Measurements from ENCODE around the gene AKAP6. TPM values are rescaled to one million over a fixed set of nuclear protein-coding genes. Genes with fewer than 3 reads are reported as not detected.
"Not testable (repeated sequence)": the region's sequence is repeated elsewhere in the genome, so short reads cannot be mapped to it uniquely, and the experiment has no call there.

The AKAP6 gene
- total RNA-seq, 2 experiments from 2014 or later, result 1.8 TPM

DNA sequence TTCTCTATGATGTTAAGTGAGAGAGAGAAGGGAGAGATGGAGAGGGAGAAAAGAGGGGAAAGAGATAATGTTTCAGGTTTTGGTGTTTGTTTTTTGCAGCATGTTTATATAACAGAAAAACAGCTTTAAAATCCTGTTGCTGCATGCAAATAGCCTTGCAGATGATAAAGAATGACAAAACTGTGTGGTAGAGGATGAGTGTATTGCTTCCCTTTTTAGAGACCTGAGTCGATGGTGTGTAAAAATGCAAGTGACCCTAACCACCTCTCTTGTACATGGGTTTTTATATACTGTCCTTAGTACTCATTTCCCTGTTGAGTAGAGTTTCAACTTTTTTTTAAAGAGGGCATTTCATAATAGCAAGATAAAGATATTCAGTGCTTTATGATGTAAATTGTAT, 249.1 kb downstream of the AKAP6 start:
- no peak for DNase-seq
- Mint-ChIP-seq H3K9me3 (no peaks in the 10 kb centered on the region), H3K36me3 (no peaks in the 10 kb centered on the region), H3K4me1 (ENCODE audit: low read depth) (no peaks in the 10 kb centered on the region), H3K27me3 (no peaks in the 10 kb centered on the region), H3K27ac (no peak overlapping the region), H3K4me3 (no peak overlapping the region)
- CTCF ChIA-PET, result interaction anchor here (0.9 to 5.4 kb wide), 2 partner anchors 31 to 1216 kb away, joined by 4 to 33 read pairs; no protein-coding TSS in a partner anchor
- POLR2A ChIA-PET, result no interaction called here
- intact Hi-C loops (cut with micrococcal nuclease), result loop anchor here (5.0 to 10.0 kb wide), 4 partner anchors 127 to 1744 kb away; partner anchors contain the start of gene NPAS3

DNA sequence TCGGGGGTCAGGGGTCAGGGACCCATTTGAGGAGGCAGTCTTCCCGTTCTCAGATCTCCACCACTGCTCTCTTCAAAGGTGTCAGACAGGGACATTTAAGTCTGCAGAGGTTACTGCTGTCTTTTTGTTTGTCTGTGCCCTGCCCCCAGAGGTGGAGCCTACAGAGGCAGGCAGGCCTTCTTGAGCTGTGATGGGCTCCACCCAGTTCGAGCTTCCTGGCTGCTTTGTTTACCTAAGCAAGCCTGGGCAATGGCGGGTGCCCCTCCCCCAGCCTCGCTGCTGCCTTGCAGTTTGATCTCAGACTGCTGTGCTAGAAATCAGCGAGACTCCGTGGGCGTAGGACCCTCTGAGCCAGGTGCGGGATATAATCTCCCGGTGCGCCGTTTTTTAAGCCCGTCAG, 254.3 kb downstream of the AKAP6 start:
- H3K9me3 Mint-ChIP-seq; DNase-seq; H3K4me3 Mint-ChIP-seq; intact Hi-C loops (cut with micrococcal nuclease); H3K27ac Mint-ChIP-seq; CTCF ChIA-PET; H3K36me3 Mint-ChIP-seq; H3K4me1 Mint-ChIP-seq (ENCODE audit: low read depth); H3K27me3 Mint-ChIP-seq; POLR2A ChIA-PET: not testable (repeated sequence)

DNA sequence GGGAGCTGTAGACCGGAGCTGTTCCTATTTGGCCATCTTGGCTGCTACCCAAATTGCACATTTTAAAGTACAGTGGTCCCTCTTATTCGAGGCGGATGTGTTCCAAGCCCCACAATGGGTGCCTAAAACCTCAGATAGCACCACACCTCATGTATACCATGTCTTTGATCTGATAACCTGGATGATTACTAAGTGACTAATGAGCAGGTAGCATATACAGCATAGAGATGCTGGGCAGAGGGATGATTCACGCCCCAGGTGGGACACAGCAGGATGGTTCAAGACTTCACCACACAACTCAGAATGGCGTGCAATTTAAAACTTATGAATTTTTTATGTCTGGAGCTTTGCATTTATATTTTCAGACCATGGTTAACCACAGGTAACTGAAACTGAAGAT, 255.0 kb downstream of the AKAP6 start:
- no peak for DNase-seq
- no peak overlapping the region for H3K27ac Mint-ChIP-seq

DNA sequence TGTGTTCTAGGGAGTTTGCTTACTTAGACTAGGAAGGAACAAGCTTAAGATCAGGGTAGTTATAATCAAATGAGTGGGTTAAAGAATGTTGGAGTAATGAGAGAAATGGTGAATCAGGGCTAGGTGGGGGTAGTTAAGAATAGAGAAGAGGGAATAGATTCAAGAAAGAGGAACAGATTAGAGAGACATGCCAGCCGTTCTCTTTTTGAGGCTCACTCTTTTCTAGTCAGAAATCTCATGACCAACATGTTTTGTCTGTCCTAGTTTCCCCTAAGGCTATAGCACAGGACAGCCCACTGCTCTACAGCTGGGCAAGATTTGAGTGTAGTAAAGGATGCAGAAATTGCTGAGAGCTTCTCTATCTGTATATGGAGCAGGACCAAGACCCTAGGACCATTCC, 258.4 kb downstream of the AKAP6 start:
- no peak overlapping the region for H3K4me3 Mint-ChIP-seq
- CTCF ChIA-PET, result interaction anchor here (0.6 to 4.3 kb wide), 3 partner anchors 439 to 1713 kb away, joined by 3 to 28 read pairs (median 3); no protein-coding TSS in a partner anchor

More for the DNA sequence above, 255.0 kb downstream of the AKAP6 start:
- Mint-ChIP-seq H3K9me3 (peaks cover 6% of the 10 kb centered on the region), H3K36me3 (no peaks in the 10 kb centered on the region), H3K4me1 (ENCODE audit: low read depth) (no peaks in the 10 kb centered on the region), H3K27me3 (peaks cover 4% of the 10 kb centered on the region), H3K4me3 (no peak overlapping the region)
- CTCF ChIA-PET, result interaction anchor here (0.6 kb wide), 1 partner anchor 10 kb away, joined by 3 read pairs; no protein-coding TSS in a partner anchor
- intact Hi-C loops (cut with micrococcal nuclease), result no loop called here
- POLR2A ChIA-PET, result no interaction called here

DNA sequence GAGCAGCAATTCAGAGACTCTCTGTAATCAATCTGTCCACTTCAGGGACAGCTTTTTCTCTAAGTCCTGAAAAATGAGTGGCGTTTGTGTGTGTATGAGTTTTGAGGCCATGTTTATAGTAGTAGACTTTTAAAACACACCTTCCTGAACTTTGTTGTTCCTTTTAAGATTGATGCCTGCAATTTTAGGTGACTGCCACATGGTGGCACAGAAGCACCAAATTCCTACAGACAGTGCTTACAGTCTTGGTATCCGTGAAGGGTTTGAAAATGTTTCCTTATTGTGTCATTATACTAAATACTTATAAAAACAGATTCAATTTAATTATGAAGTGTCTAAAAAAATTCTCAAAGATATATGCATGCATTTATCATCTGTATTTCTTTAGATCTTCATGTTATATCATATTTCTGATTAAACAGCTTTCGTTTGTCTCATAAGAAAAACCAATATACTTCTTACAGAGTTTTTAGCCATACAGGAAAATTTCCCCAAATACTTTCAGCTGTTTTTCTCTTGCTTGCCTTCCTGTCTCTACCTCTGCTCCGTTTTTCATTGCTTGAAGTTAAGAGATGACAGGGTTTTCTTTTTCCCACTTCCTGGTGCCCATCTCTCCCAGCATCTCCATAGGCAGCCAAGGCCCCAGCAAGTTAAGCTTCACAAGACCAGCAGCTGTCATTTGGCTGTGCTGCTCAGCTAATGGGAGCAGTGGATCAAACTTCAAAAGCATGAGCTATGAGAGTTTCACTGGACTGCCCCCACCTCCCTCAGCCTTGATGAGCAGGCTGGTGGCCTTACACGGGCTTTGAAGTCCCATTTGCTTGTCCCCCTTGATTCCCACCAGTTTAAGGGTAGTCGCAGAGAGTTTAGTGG, 259.6 kb downstream of the AKAP6 start:
- ChIA-PET CTCF (interaction anchor here (0.8 to 4.3 kb wide), 3 partner anchors 341 to 1712 kb away, joined by 3 to 28 read pairs (median 3); no protein-coding TSS in a partner anchor), POLR2A (no interaction called here)
- H3K4me3 Mint-ChIP-seq, result no peak overlapping the region
- H3K36me3 Mint-ChIP-seq, result no peaks in the 10 kb centered on the region
- H3K27me3 Mint-ChIP-seq, result peaks cover 4% of the 10 kb centered on the region
- intact Hi-C loops (cut with micrococcal nuclease), result no loop called here
- H3K4me1 Mint-ChIP-seq (ENCODE audit: low read depth), result no peaks in the 10 kb centered on the region
- H3K9me3 Mint-ChIP-seq, result peaks cover 6% of the 10 kb centered on the region
- no peak overlapping the region for H3K27ac Mint-ChIP-seq
- DNase-seq, result no peak

More for the DNA sequence above, 258.4 kb downstream of the AKAP6 start:
- Mint-ChIP-seq H3K27me3 (peaks cover 4% of the 10 kb centered on the region), H3K27ac (no peak overlapping the region), H3K36me3 (no peaks in the 10 kb centered on the region), H3K4me1 (ENCODE audit: low read depth) (no peaks in the 10 kb centered on the region), H3K9me3 (peaks cover 6% of the 10 kb centered on the region)
- POLR2A ChIA-PET, result no interaction called here
- DNase-seq, result no peak
- intact Hi-C loops (cut with micrococcal nuclease), result no loop called here

DNA sequence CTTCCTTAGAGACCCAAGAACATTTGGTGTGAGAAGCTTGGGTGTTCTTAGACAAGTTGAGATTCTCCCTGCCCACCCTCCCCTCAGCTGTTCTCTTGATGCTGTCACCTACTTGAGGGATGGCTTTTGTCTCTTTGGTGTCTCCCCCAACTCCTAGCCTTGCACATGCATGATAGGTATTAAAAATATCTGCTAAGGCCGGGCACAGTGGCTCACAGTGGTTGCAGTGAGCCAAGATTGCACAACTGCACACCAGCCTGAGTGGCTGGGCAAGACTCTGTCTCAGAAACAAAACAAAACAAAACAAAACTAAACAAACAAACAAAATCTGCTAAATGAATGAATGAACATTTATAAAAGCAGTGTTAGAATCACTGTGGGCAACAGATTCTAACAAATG, 261.1 kb downstream of the AKAP6 start:
- POLR2A ChIA-PET, result no interaction called here
- intact Hi-C loops (cut with micrococcal nuclease), result no loop called here
- H3K36me3 Mint-ChIP-seq, result no peaks in the 10 kb centered on the region
- DNase-seq, result no peak
- CTCF ChIA-PET, result interaction anchor here (4.3 kb wide), 1 partner anchor 1203 kb away, joined by 28 read pairs; no protein-coding TSS in a partner anchor
- H3K9me3 Mint-ChIP-seq, result peaks cover 6% of the 10 kb centered on the region
- H3K27ac Mint-ChIP-seq, result no peak overlapping the region
- no peaks in the 10 kb centered on the region for H3K4me1 Mint-ChIP-seq (ENCODE audit: low read depth)
- peaks cover 4% of the 10 kb centered on the region for H3K27me3 Mint-ChIP-seq
- H3K4me3 Mint-ChIP-seq, result no peak overlapping the region

DNA sequence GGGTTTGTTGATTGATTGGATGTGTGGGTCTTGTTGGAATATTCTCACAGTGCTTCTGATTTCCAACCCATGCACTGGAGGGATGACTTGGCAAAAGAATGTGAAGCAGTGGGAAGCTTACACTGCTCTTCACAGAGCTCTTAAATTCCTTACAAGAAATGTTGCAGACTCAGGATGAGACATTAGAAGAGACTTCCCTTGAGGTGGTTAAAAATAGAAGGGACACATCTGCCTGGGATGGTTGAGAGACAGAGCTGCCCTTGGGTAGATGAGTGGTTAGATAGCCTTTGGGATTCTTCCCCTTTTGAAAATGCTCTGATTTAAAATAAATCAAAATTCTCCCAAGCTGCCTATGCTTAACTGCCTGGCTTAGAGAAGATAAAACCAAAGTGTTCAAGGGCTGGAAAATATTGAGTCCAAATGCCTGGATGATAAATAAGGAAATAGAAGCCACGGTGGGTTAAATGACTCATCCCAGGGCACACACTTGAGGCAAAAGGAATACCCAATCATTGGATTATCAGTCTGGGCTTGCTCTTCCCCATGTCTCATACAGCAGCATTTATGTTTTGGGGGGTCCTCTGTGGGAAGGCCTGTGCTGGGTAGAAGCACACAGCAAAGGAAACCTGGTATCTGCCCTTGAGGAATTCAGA, 264.3 kb downstream of the AKAP6 start:
- intact Hi-C loops (cut with micrococcal nuclease), result no loop called here
- ChIA-PET POLR2A (no interaction called here), CTCF (interaction anchor here (0.7 to 2.8 kb wide), 2 partner anchors 18 to 1199 kb away, joined by 3 to 8 read pairs; no protein-coding TSS in a partner anchor)
- Mint-ChIP-seq H3K27me3 (no peaks in the 10 kb centered on the region), H3K27ac (no peak overlapping the region), H3K36me3 (no peaks in the 10 kb centered on the region), H3K9me3 (peaks cover under 1% of the 10 kb centered on the region), H3K4me3 (no peak overlapping the region), H3K4me1 (ENCODE audit: low read depth) (no peaks in the 10 kb centered on the region)
- DNase-seq, result no peak

DNA sequence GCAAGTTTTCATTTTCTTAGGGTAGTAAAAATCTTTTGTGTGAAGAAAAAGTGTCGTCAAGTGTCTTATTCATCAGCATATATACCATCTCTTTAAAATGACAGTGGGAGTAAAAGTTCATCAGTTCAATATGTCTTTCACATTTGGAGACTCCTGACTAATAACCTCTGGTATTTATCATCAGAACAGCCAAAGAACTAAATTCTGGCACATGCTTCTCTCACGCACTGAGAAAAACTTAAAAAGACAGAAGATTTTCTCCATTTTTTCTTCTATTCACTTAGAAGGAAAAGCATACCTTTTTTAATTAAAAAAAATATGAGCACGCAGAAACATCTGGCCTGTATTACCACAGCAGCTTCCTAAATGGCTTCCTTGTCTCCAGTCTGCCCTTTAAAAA, 265.7 kb downstream of the AKAP6 start:
- CTCF ChIA-PET, result no interaction called here
- Mint-ChIP-seq H3K27me3 (no peaks in the 10 kb centered on the region), H3K9me3 (no peaks in the 10 kb centered on the region), H3K4me1 (ENCODE audit: low read depth) (no peaks in the 10 kb centered on the region), H3K27ac (no peak overlapping the region), H3K36me3 (no peaks in the 10 kb centered on the region), H3K4me3 (no peak overlapping the region)
- POLR2A ChIA-PET, result no interaction called here
- DNase-seq, result no peak
- intact Hi-C loops (cut with micrococcal nuclease), result no loop called here

DNA sequence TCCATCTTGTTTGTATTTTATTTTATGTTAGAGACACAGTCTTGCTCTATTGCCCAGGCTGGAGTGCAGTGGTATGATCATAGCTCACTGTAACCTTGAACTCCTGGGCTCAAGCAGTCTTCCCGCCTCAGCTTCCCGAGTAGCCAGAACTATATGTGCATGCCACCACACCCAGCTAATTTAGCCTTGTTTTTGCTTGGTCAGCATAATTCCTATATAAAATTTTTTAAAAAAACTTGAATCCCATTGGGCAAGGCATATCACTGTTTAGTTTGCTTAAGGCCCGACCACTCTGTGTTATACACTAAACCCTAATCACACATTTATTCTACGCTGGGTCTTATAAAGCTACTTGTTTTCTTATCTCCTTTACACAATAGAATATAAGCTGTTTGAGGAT, 266.4 kb downstream of the AKAP6 start:
- Mint-ChIP-seq H3K4me3 (no peak overlapping the region), H3K27me3 (no peaks in the 10 kb centered on the region), H3K4me1 (ENCODE audit: low read depth) (no peaks in the 10 kb centered on the region), H3K27ac (no peak overlapping the region), H3K9me3 (no peaks in the 10 kb centered on the region), H3K36me3 (no peaks in the 10 kb centered on the region)
- ChIA-PET CTCF (interaction anchor here (0.6 to 0.7 kb wide), 2 partner anchors 15 to 1501 kb away, joined by 3 read pairs; no protein-coding TSS in a partner anchor), POLR2A (no interaction called here)
- no peak for DNase-seq
- intact Hi-C loops (cut with micrococcal nuclease), result no loop called here

DNA sequence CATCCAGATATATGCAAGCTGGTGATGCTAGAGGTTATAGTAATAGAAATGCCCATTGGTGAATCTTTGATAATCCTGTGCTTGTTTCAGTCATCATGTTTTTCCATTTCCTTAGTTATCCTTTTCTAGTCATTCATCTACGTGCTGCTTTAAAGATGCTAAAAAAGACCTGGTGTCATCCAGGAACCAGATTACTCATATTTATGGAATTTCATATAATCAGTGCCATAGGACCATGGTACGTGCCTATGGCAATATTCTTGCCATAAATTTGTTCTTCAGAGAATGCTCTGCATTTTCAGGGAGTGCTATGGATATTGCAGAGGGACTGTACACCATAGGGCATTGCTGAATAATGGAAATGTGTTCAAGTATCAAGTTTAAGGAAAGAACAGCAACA, 267.3 kb downstream of the AKAP6 start:
- ChIA-PET CTCF (no interaction called here), POLR2A (no interaction called here)
- Mint-ChIP-seq H3K27ac (no peak overlapping the region), H3K9me3 (no peaks in the 10 kb centered on the region), H3K27me3 (no peaks in the 10 kb centered on the region), H3K4me3 (no peak overlapping the region), H3K36me3 (no peaks in the 10 kb centered on the region), H3K4me1 (ENCODE audit: low read depth) (no peaks in the 10 kb centered on the region)
- intact Hi-C loops (cut with micrococcal nuclease), result no loop called here
- DNase-seq, result no peak

DNA sequence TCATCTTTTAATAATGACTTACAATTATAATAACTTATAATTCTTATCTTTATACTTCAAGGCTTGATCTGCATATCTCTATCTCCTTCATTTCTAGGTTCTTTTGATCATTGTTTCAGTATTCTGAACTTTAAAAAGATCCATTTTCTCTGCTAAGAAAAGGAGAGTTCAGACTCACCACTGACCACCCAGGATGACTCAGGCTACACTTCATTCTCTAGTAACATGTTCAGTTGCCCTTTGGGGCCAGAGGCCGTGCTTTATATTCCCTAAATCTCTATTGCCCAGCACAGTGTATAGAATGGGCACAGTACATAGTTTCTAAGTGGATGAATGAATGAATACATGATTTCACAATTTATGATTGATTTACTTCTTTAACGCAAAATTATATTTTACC, 268.7 kb downstream of the AKAP6 start:
- intact Hi-C loops (cut with micrococcal nuclease), result no loop called here
- POLR2A ChIA-PET, result no interaction called here
- H3K36me3 Mint-ChIP-seq, result no peaks in the 10 kb centered on the region
- CTCF ChIA-PET, result no interaction called here
- no peaks in the 10 kb centered on the region for H3K4me1 Mint-ChIP-seq (ENCODE audit: low read depth)
- no peaks in the 10 kb centered on the region for H3K9me3 Mint-ChIP-seq
- no peak overlapping the region for H3K27ac Mint-ChIP-seq
- no peak for DNase-seq
- H3K27me3 Mint-ChIP-seq, result no peaks in the 10 kb centered on the region
- H3K4me3 Mint-ChIP-seq, result no peak overlapping the region

DNA sequence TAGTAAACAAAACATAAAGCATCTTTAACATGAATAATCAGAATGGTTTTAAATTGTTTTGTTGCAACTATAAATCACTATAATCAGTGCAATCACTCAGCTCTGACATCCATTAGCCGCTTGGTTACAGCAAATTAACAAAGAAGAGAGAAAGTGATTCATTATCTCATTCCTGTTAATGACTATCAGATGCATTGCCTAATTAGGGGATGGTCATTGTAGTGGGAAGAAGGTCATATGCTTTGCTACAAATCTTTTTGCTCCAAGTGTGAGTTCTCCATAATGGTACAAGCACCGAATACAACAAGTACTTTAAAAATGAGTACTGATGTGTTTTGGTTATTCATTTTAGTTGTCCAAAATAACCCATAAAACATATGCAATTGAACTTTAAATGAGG, 272.0 kb downstream of the AKAP6 start:
- no peak overlapping the region for H3K27ac Mint-ChIP-seq
- no peaks in the 10 kb centered on the region for H3K27me3 Mint-ChIP-seq
- ChIA-PET POLR2A (no interaction called here), CTCF (no interaction called here)
- DNase-seq, result no peak
- no peaks in the 10 kb centered on the region for H3K9me3 Mint-ChIP-seq
- no peaks in the 10 kb centered on the region for H3K4me1 Mint-ChIP-seq (ENCODE audit: low read depth)
- intact Hi-C loops (cut with micrococcal nuclease), result no loop called here
- no peaks in the 10 kb centered on the region for H3K36me3 Mint-ChIP-seq
- H3K4me3 Mint-ChIP-seq, result no peak overlapping the region
